RKO (cell line): ENCODE results near the gene EPB41L2.

Experiments used
- DNase-seq: peaks from one replicate; pipeline ENCODE4 v3.0.0-alpha.2; 2016; ENCODE audit warnings: low spot score

Gene EPB41L2

GRCh38 chr6:130975325-130975724 is 87.7 kb downstream of the EPB41L2 start:
- no peak for DNase-seq

- DNase-seq = no peak
These were observed 89.3 kb downstream of the EPB41L2 start for GRCh38 chr6:130973521-130974277.

GRCh38 chr6:130971504-130971903 is 91.5 kb downstream of the EPB41L2 start:
- DNase-seq = no peak

DNA sequence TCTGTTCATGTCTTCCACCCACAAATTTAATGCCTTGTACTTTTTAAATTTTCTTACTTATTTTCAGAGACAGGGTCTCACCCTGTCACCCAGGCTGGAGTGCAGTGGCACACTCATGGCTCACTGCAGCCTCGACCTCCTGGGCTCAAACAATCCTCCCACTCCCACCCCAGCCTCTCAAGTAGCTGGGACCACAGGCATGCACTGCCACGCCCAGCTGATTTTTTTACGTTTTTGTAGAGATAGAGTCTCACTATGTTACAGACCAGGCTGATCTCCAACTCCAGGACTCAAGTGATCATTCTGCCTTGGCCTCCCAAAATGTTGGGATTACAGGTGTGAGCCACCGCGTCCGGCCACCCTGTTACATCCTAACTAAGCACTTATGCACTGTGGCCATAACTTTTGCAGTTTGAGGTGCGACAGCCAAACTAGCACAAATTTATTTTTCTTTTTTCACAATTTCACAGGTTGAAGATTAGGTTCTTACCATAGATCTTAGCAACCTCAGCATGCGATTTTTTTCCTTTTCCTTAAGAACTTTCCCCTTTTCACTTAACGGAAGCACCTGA is 92.1 kb downstream of the EPB41L2 start:
- no peak for DNase-seq

- DNase-seq = no peak
These were observed 93.1 kb downstream of the EPB41L2 start for GRCh38 chr6:130969791-130970491.

DNA sequence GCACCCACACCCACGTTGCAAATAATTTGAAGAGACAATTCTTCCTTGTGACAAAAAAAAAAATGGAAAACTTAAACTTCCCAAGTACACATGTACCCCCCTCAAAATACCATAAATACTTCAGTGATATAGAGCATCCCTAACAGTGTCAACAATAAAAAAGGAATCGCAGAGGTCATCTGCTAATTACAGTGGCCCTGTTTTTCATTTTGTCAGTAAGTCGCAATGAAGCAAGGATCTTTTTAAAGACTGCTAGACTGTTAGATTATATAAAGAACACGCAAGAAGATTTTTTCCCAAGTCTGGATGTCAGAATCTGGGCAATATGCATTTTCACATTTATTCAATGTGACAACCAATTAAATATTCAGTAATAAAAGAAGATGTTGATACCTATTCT is 93.9 kb downstream of the EPB41L2 start:
- DNase-seq = no peak

- DNase-seq = no peak
These were observed 94.6 kb downstream of the EPB41L2 start for GRCh38 chr6:130968476-130968875.

GRCh38 chr6:130967502-130968445 is 95.3 kb downstream of the EPB41L2 start:
- DNase-seq = no peak

DNA sequence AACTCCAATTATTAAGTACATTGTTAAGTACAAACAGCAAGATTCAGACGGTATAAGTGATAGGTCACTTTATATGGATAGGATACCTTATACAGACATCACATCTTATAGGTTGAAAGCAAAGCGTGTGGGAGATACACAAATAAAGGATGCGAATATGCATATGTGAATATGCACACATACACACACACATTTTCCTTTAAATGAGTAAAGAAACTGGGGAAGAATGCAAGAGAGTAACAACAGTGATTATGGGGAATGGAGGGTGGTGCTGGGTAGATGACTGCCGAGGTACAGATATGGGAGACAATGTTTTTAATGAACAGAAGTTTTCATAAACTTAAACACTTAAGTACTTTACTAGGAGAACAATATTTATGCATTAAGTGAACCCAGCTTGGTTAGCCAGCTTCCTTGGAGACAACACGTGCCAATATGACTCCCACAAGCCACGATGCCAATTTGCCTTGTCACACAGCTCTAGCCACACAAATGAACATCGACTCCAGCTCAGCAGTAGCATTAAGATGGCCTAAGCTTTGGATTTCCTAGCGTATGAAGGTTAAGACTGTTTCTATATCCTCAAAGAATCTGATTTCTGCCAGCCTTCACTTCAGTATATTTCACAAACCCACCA is 96.6 kb downstream of the EPB41L2 start:
- DNase-seq = no peak

DNA sequence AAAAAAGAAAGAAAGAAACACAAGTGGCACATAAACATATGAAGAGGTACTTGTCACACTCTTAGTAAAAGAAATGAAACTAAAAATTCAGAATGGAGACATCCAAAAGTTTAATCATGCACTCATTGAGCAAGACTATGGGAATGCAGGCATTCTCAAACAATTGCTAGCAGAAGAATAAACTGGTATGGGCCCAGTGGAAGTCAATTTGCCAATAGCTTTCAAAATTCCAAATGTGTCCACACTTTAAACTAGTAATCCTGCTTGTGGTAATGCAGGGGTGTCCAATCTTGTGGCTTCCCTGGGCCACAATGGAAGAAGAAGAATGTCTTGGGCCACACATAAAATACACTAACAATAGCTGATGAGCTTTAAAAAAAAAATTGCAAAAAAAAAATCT is 97.4 kb downstream of the EPB41L2 start:
- DNase-seq = no peak

- DNase-seq = no peak
These were observed 98.0 kb downstream of the EPB41L2 start for GRCh38 chr6:130964808-130965604.

DNA sequence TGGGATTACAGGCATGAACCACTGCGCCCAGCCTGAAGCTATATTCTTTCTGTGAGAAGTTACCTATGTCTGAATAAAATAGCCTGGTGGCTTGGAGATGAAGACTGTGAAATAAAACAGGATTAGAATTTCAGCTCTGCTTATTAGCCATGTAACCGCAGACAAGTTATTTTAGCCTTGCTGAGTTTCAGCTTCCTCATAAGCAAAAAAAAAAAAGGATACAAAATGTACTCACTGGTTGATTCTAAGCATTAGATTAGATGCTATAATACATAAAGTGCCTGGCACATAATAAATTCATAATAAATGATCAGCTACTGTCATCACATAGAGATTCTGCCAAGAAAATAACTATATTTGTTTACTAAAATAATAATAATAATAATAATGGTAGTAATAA is 98.8 kb downstream of the EPB41L2 start:
- DNase-seq = no peak

DNA sequence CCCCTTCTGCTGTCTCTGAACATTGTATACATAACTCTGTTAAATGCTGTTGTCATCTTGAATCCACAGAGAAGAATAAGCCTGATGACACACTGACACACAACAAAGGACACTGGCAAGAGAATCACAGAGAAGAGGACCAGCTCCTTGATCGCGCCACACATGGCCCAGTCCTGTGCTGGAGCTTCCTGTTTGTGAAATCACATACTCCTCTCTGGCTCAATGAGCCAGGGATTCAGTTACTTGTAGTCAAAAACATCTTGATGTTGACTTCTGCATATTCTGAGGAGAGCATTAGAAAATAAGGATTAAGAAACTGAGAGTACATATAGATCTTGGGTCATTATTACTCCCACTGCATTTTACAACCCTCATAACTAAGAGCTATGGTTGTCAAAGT is 100.1 kb downstream of the EPB41L2 start:
- no peak for DNase-seq

GRCh38 chr6:130961148-130961547 is 101.9 kb downstream of the EPB41L2 start:
- no peak for DNase-seq

GRCh38 chr6:130959951-130960350 is 103.1 kb downstream of the EPB41L2 start:
- DNase-seq = no peak

GRCh38 chr6:130958468-130958867 is 104.6 kb downstream of the EPB41L2 start:
- DNase-seq = no peak

DNA sequence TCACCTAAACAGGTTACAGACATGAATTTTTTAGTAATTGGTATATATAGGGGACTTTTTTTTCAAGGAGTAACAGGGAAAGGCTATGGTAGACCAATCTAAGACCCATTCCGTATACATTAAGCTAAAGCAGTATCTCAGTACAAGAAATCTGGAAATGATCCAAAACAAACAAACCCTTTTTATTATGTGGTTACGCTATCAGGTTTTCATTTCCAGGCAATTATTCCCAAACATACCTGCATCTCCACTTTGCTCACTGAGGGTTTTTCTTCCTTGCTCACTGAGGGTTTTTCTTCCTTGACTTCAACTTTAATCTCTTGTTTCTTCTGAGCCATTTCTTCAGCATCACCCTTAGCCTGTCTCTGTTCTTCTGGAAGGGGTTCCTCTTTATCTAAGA is 107.3 kb downstream of the EPB41L2 start:
- no peak for DNase-seq

DNA sequence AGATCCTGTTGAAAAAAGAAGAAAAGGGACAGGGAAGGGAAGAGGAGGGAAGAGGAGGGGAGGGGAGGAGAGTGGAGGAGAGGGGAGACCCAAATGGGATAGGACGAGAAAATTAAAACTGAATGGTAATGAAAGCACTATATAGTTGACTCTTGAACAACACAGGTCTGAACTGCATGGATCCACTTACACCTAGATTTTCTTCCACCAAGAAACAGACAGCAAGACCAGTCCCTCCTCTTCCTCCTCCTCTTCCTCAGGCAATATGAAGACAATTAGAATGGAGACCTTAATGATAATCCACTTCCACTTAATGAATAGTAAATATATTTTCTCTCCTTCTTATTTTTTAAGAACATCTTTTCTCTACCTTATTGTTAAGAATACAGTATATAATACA is 113.5 kb downstream of the EPB41L2 start:
- DNase-seq = no peak

- no peak for DNase-seq
These were observed 115.6 kb downstream of the EPB41L2 start for GRCh38 chr6:130947464-130947863.

DNA sequence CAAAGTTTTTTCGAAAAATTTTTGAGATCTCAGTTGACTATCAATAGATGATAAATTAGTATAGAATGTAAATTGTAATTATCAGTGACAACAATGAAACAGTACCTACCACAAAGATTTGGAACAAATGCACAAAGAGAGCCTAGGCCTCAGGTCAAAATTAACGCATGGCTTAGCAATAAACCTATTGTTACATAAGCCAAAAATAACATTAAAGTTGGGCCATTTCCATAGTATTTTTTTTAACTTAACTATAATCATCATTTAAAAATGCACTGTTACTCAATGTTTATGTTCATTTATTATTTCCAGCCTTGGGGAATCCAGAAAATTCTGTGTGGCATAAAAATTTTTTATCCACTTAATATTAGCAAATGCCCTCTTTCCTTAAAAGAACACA is 117.0 kb downstream of the EPB41L2 start:
- no peak for DNase-seq

- no peak for DNase-seq
These were observed 117.6 kb downstream of the EPB41L2 start for GRCh38 chr6:130945401-130945919.
